NCI-H146 treated with DMSO at 0.1 percent for 48 hours (cell line): ENCODE measurements around the gene PCDH9.

Experiments
- DNase-seq: peaks from one replicate; lab custom pipeline; 2025; ENCODE audit not compliant: unreplicated experiment; lab: John Stamatoyannopoulos, UW

PCDH9 gene

GRCh38 chr13:66503890-66504289, 726.2 kb downstream of the PCDH9 start:
- DNase-seq, result no peak

- no peak for DNase-seq
These were observed 729.0 kb downstream of the PCDH9 start for GRCh38 chr13:66501181-66501580.

GRCh38 chr13:66492479-66492878, 737.7 kb downstream of the PCDH9 start:
- peak; percentile 43 for DNase-seq

GRCh38 chr13:66491251-66491650, 738.9 kb downstream of the PCDH9 start:
- no peak for DNase-seq

- no peak for DNase-seq
These were observed 740.5 kb downstream of the PCDH9 start for GRCh38 chr13:66489586-66489985.

- no peak for DNase-seq
These were observed 741.0 kb downstream of the PCDH9 start for GRCh38 chr13:66489172-66489571.

- no peak for DNase-seq
These were observed 746.4 kb downstream of the PCDH9 start for GRCh38 chr13:66483712-66484111.

GRCh38 chr13:66482836-66483235, 747.3 kb downstream of the PCDH9 start:
- DNase-seq, result no peak

GRCh38 chr13:66477816-66478215, 752.3 kb downstream of the PCDH9 start:
- DNase-seq, result no peak

GRCh38 chr13:66475061-66475460, 755.1 kb downstream of the PCDH9 start:
- DNase-seq, result no peak

GRCh38 chr13:66469745-66470144, 760.4 kb downstream of the PCDH9 start:
- no peak for DNase-seq

- DNase-seq, result no peak
These were observed 761.5 kb downstream of the PCDH9 start for GRCh38 chr13:66468656-66469055.

- DNase-seq, result no peak
These were observed 767.9 kb downstream of the PCDH9 start for GRCh38 chr13:66462187-66462586.

GRCh38 chr13:66461021-66461420, 769.1 kb downstream of the PCDH9 start:
- no peak for DNase-seq

- DNase-seq, result no peak
These were observed 770.5 kb downstream of the PCDH9 start for GRCh38 chr13:66459634-66460033.

- DNase-seq, result no peak
These were observed 771.0 kb downstream of the PCDH9 start for GRCh38 chr13:66459143-66459542.

- DNase-seq, result no peak
These were observed 783.7 kb downstream of the PCDH9 start for GRCh38 chr13:66446413-66446812.

GRCh38 chr13:66443926-66444325, 786.2 kb downstream of the PCDH9 start:
- no peak for DNase-seq

- no peak for DNase-seq
These were observed 789.2 kb downstream of the PCDH9 start for GRCh38 chr13:66440938-66441337.

GRCh38 chr13:66430728-66431127, 799.4 kb downstream of the PCDH9 start:
- DNase-seq, result no peak

- DNase-seq, result no peak
These were observed 799.9 kb downstream of the PCDH9 start for GRCh38 chr13:66430269-66430668.

- DNase-seq, result no peak
These were observed 801.0 kb downstream of the PCDH9 start for GRCh38 chr13:66429156-66429555.

- DNase-seq, result no peak
These were observed 802.7 kb downstream of the PCDH9 start for GRCh38 chr13:66427458-66427861.

GRCh38 chr13:66425741-66426140, 804.4 kb downstream of the PCDH9 start:
- DNase-seq, result no peak
